ENCODE data around the gene VAV3.

DNA sequence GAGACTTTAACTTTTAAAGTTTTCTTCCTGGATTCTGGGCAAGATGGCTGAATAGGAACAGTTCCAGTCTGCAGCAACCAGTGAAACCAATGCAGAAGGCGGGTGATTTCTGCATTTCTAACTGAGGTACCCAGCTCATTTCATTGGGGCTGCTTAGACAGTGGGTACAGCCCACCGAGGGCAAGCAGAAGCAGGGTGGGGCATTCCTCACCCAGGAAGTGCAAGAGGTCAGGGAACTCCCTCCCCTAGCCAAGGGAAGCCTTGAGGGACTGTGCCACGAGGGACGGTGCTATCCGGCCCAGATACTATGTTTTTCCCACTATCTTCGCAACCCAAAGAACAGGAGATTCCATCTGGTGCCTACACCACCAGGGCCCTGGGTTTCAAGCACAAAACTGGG, 121.0 kb downstream of the VAV3 start:
- TF ChIP-seq, protein P1, sequence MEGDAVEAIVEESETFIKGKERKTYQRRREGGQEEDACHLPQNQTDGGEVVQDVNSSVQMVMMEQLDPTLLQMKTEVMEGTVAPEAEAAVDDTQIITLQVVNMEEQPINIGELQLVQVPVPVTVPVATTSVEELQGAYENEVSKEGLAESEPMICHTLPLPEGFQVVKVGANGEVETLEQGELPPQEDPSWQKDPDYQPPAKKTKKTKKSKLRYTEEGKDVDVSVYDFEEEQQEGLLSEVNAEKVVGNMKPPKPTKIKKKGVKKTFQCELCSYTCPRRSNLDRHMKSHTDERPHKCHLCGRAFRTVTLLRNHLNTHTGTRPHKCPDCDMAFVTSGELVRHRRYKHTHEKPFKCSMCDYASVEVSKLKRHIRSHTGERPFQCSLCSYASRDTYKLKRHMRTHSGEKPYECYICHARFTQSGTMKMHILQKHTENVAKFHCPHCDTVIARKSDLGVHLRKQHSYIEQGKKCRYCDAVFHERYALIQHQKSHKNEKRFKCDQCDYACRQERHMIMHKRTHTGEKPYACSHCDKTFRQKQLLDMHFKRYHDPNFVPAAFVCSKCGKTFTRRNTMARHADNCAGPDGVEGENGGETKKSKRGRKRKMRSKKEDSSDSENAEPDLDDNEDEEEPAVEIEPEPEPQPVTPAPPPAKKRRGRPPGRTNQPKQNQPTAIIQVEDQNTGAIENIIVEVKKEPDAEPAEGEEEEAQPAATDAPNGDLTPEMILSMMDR (IDR thresholded peaks at IDR 0.05): no peak
- TF ChIP-seq POLR2A (IDR thresholded peaks at IDR 0.05): no peak

Measured in body of pancreas (tissue), 4 donors.